Measurements from ENCODE around the gene S1PR3. TPM values are rescaled to one million over a fixed set of nuclear protein-coding genes. Genes with fewer than 3 reads are reported as not detected.

S1PR3 gene
- total and polyA plus RNA-seq, 2 donors (not counting 3 experiments of a cell fraction or from before 2014, with no cell fraction given) = 12.5 to 25.8 TPM

GRCh38 chr9:89036891-89037290 is 45.6 kb downstream of the S1PR3 start:
- Histone ChIP-seq H3K4me3 (replicated peaks in 1 of 3; ENCODE audit: insufficient read depth in 1 of 3, low read depth in 1 of 3, low read length in 3 of 3) (no peak overlapping the region), H3K9me1 (replicated peaks; ENCODE audit: control insufficient read depth, extremely low read depth, insufficient read depth, low read length) (no peaks in the 10 kb centered on the region), H3K27ac (ENCODE audit: insufficient read depth, low read depth, low read length) (no peak overlapping the region), H3K27me3 (ENCODE audit: control insufficient read depth in 2 of 2, insufficient read depth in 2 of 2, low read length in 2 of 2) (no peaks in the 10 kb centered on the region), H2AFZ (ENCODE audit: low read depth, low read length) (no peak overlapping the region), H3K36me3 (ENCODE audit: control insufficient read depth in 2 of 2, extremely low read depth in 1 of 2, insufficient read depth in 2 of 2, low read length in 2 of 2) (no peaks in the 10 kb centered on the region), H3K79me2 (ENCODE audit: control insufficient read depth, insufficient read depth, low read length) (no peaks in the 10 kb centered on the region), H4K20me1 (replicated peaks; ENCODE audit: control insufficient read depth, extremely low read depth, insufficient read depth, low read length) (no peaks in the 10 kb centered on the region), H3K9me3 (replicated peaks; ENCODE audit: control insufficient read depth, insufficient read depth, low read length) (no peaks in the 10 kb centered on the region), H3K9ac (replicated peaks; ENCODE audit: extremely low read depth, insufficient read depth, low read length) (no peak overlapping the region), H3K4me1 (ENCODE audit: control insufficient read depth, extremely low read depth, insufficient read depth, low read length) (peaks cover 4% of the 10 kb centered on the region), H3K4me2 (ENCODE audit: insufficient read depth, low read length) (no peak overlapping the region)
- dilution Hi-C loops (cut with MboI; ENCODE audit: extremely low pct_ligation_motif_present, low sequenced_read_pairs) = no loop called here
- FAIRE-seq = no peak
- BruUV-seq (replicated peaks) = no TSS peak
- no peak for DNase-seq (ENCODE audit: low read depth, low spot score)
- CTCF ChIA-PET = no interaction called here
- TF ChIP-seq JUN (IDR thresholded peaks at IDR 0.05; ENCODE audit: borderline replicate concordance, insufficient read depth, insufficient read length, low read depth) = no peak
- no peak for TF ChIP-seq MAX (IDR thresholded peaks at IDR 0.05; ENCODE audit: insufficient read depth, insufficient read length)
- no peak for TF ChIP-seq FOS (IDR thresholded peaks at IDR 0.05; ENCODE audit: borderline replicate concordance, insufficient read depth, low read length)
- no peak for TF ChIP-seq POLR2AphosphoS5 (IDR thresholded peaks at IDR 0.05; ENCODE audit: insufficient read depth, low read depth, low read length)
- no peak for TF ChIP-seq CTCF (IDR thresholded peaks at IDR 0.05; ENCODE audit: extremely low read depth in 1 of 2, insufficient read depth in 1 of 2, low read depth in 1 of 2, low read length in 2 of 2)
- no peak for TF ChIP-seq POLR2A (IDR thresholded peaks at IDR 0.05; ENCODE audit: low read depth, low read length)
- no peak for TF ChIP-seq MYC (IDR thresholded peaks at IDR 0.05; ENCODE audit: low read depth, low read length)
- TF ChIP-seq GATA2 (IDR thresholded peaks at IDR 0.05; ENCODE audit: insufficient read depth, insufficient read length, low read depth, low read length) = no peak
- TF ChIP-seq EZH2 (IDR thresholded peaks at IDR 0.05; ENCODE audit: borderline replicate concordance, low read depth, low read length, severe bottlenecking) = no peak
- intact Hi-C loops (cut with micrococcal nuclease) = no loop called here
- POLR2A ChIA-PET = no interaction called here

All from endothelial cell of umbilical vein (primary cell).